DND-41 (cell line): ENCODE results near the gene RNF31.

Experiments
- EZH2 ChIP-seq: IDR thresholded peaks from 3 replicates; pipeline ENCODE4 v1.6.1; 2012; ENCODE audit warnings: borderline replicate concordance, low read depth, mild to moderate bottlenecking, moderate library complexity, low read length, inconsistent platforms; ENCODE audit not compliant: severe bottlenecking
- TF ChIP-seq, protein P1 (sequence below): IDR thresholded peaks from 2 replicates; pipeline ENCODE4 v1.5.1; 2012; ENCODE audit warnings: borderline replicate concordance, low read length, moderate library complexity, mild to moderate bottlenecking; ENCODE audit not compliant: poor library complexity, severe bottlenecking; ENCODE audit errors: extremely low read depth

DNA sequence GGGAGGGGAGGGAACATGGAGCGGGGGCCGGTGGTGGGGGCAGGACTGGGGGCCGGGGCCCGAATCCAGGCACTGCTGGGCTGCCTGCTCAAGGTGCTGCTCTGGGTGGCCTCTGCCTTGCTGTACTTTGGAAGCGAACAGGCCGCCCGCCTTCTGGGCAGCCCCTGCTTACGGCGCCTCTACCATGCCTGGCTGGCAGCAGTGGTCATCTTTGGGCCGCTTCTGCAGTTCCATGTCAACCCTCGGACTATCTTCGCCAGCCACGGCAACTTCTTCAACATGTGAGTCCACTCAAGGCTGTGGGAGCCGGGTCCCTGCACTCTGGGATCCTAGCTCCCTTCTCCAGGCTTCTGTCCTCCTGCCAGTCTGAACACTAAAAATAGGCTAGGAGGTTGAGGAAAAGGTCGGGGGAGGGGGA is 15.7 kb upstream of the RNF31 start:
- TF ChIP-seq, protein P1, sequence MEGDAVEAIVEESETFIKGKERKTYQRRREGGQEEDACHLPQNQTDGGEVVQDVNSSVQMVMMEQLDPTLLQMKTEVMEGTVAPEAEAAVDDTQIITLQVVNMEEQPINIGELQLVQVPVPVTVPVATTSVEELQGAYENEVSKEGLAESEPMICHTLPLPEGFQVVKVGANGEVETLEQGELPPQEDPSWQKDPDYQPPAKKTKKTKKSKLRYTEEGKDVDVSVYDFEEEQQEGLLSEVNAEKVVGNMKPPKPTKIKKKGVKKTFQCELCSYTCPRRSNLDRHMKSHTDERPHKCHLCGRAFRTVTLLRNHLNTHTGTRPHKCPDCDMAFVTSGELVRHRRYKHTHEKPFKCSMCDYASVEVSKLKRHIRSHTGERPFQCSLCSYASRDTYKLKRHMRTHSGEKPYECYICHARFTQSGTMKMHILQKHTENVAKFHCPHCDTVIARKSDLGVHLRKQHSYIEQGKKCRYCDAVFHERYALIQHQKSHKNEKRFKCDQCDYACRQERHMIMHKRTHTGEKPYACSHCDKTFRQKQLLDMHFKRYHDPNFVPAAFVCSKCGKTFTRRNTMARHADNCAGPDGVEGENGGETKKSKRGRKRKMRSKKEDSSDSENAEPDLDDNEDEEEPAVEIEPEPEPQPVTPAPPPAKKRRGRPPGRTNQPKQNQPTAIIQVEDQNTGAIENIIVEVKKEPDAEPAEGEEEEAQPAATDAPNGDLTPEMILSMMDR, result no peak
- no peak for TF ChIP-seq EZH2
